OCI-LY3 (cell line): ENCODE data around the gene ANGPTL4.

Source experiments
- H2AFZ ChIP-seq: fragments of 200-600, 300-600 bp; shearing (Covaris generic); 2 replicates; pipeline ENCODE4 v1.6.0; 2014; ENCODE audit warnings: antibody characterized with exemption, low read depth, low read length
- H3K27ac ChIP-seq: fragments of 200-600, 300-600 bp; sonication (generic); 2 replicates; pipeline ENCODE4 v1.5.1; 2014; ENCODE audit warnings: mild to moderate bottlenecking, low read length, moderate library complexity, mixed read lengths
- H3K27me3 ChIP-seq: fragments of 200-600, 300-600 bp; sonication (generic); 2 replicates; pipeline ENCODE4 v1.6.1; 2014; ENCODE audit warnings: low read depth, low read length, mixed read lengths
- H3K36me3 ChIP-seq: fragments of 200-600, 300-600 bp; sonication (generic); replicated peaks from 2 replicates; pipeline ENCODE3; 2014; ENCODE audit warnings: low read depth, low read length, mixed read lengths
- H3K4me1 ChIP-seq: fragments of 300-600, 200-600 bp; sonication (generic); 2 replicates; pipeline ENCODE4 v1.6.1; 2014; ENCODE audit warnings: low read length, mixed read lengths
- H3K4me2 ChIP-seq: fragments of 200-600, 300-600 bp; sonication (generic); 2 replicates; pipeline ENCODE4 v1.6.1; 2014; ENCODE audit warnings: low read length, mixed read lengths
- H3K4me3 ChIP-seq: fragments of 300-600, 200-600 bp; sonication (generic); 2 replicates; pipeline ENCODE4 v1.5.1; 2014; ENCODE audit warnings: antibody characterized with exemption, mild to moderate bottlenecking, low read length, moderate library complexity
- H3K79me2 ChIP-seq: fragments of 300-600, 200-600 bp; shearing (Covaris generic); 2 replicates; pipeline ENCODE4 v1.6.1; 2014; ENCODE audit warnings: mild to moderate bottlenecking, low read length, mixed read lengths
- H3K9ac ChIP-seq: fragments of 300-600, 200-600 bp; shearing (Covaris generic); 2 replicates; pipeline ENCODE4 v1.6.0; 2014; ENCODE audit warnings: mild to moderate bottlenecking, low read length, moderate library complexity
- H3K9me3 ChIP-seq: fragments of 200-600, 300-600 bp; shearing (Covaris generic); 2 replicates; pipeline ENCODE4 v1.6.1; 2014; ENCODE audit warnings: low read length, mixed read lengths; ENCODE audit not compliant: insufficient read depth
- H4K20me1 ChIP-seq: fragments of 200-600, 300-600 bp; sonication (generic); 2 replicates; pipeline ENCODE4 v1.6.1; 2016; ENCODE audit warnings: low read length, mixed read lengths; ENCODE audit not compliant: insufficient read depth
- EZH2phosphoT487 ChIP-seq: fragments of 200-600 bp; shearing (Covaris generic); IDR thresholded peaks from 2 replicates; pipeline ENCODE4 v1.6.1; 2018; ENCODE audit warnings: antibody characterized with exemption, mixed run types, low read depth
- TF ChIP-seq, protein P1 (sequence below): fragments of 200-600, 300-600 bp; sonication (generic); IDR thresholded peaks from 2 replicates; pipeline ENCODE4 v1.5.1; 2014; ENCODE audit warnings: antibody characterized with exemption, low read length, low read depth

The ANGPTL4 gene

DNA sequence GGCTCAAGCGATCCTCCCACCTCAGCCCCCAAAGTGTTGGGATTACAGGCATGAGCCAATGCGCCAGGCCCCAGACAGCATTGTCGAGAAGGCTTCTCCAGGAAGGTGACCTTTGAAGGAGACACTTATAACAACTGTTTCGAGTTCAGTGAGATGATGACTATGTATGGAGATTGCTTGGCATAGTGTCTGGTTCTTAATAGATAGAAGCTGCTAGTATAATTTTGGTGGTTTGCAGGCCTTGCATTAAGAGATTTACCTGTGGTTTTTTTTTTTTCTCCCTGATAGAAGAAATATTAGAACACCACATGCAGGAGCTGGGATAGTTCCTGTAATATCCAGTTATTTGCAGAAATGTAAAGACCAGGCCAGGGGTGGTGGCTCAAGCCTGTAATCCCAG is 52.8 kb downstream of the ANGPTL4 start:
- H3K4me2 ChIP-seq = no peak overlapping the region
- no peaks in the 10 kb centered on the region for H3K27me3 ChIP-seq
- H2AFZ ChIP-seq = no peak overlapping the region
- no peak overlapping the region for H3K9ac ChIP-seq
- no peak overlapping the region for H3K27ac ChIP-seq
- no peaks in the 10 kb centered on the region for H3K9me3 ChIP-seq
- H3K36me3 ChIP-seq = no peaks in the 10 kb centered on the region
- TF ChIP-seq EZH2phosphoT487 = no peak
- TF ChIP-seq, protein P1, sequence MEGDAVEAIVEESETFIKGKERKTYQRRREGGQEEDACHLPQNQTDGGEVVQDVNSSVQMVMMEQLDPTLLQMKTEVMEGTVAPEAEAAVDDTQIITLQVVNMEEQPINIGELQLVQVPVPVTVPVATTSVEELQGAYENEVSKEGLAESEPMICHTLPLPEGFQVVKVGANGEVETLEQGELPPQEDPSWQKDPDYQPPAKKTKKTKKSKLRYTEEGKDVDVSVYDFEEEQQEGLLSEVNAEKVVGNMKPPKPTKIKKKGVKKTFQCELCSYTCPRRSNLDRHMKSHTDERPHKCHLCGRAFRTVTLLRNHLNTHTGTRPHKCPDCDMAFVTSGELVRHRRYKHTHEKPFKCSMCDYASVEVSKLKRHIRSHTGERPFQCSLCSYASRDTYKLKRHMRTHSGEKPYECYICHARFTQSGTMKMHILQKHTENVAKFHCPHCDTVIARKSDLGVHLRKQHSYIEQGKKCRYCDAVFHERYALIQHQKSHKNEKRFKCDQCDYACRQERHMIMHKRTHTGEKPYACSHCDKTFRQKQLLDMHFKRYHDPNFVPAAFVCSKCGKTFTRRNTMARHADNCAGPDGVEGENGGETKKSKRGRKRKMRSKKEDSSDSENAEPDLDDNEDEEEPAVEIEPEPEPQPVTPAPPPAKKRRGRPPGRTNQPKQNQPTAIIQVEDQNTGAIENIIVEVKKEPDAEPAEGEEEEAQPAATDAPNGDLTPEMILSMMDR = no peak
- H3K79me2 ChIP-seq = no peaks in the 10 kb centered on the region
- H3K4me3 ChIP-seq = no peak overlapping the region
- peaks cover 5% of the 10 kb centered on the region for H3K4me1 ChIP-seq
- H4K20me1 ChIP-seq = no peaks in the 10 kb centered on the region

DNA sequence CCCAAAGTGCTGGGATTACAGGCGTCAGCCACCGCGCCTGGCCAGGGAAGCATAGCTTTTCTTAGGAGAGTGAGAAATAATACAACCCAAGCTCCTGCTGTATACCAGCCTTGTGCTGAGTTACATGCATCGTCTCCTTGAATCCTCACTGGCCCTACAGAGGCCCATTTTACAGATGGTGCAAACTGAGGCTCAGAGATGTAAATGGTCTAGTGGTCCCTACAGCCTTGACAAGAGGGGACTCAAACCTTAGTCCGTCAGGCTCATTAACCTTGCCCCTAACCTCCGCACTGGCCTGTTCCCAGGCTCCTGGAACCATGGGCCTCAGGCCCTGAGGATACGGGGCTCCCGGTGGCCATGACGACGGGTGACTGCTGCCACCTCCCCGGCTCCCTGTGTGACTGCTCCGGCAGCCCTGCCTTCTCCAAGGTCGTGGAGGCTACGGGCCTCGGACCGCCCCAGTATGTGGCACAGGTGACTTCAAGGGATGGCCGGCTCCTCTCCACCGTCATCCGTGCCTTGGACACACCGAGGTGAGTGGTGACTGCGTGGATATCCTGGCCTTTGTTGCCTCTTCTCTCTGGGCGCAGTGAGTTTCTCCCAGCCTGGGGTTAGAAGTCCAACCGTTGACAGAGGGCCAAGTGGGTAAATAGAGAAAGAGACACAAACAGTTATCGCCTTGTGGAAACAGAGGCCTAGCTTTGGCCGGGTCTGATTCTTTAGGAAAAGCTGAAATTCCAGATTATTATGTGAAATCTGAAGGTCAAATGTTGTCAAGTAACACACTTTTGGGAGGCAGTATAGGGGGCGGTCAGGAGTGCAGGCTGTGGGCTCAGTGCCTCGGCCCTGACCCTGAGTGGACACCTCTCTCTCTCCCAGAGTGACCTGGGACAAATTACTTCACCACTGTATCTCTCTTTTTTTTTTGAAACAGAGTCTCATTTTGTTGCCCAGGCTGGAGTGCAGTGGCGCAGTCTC is 57.8 kb downstream of the ANGPTL4 start:
- H3K9me3 ChIP-seq = no peaks in the 10 kb centered on the region
- H3K36me3 ChIP-seq = no peaks in the 10 kb centered on the region
- no peak overlapping the region for H3K4me2 ChIP-seq
- H3K4me3 ChIP-seq = no peak overlapping the region
- H3K9ac ChIP-seq = no peak overlapping the region
- H2AFZ ChIP-seq = no peak overlapping the region
- no peak overlapping the region for H3K27ac ChIP-seq
- no peaks in the 10 kb centered on the region for H3K79me2 ChIP-seq
- H3K4me1 ChIP-seq = no peaks in the 10 kb centered on the region
- no peaks in the 10 kb centered on the region for H4K20me1 ChIP-seq
- no peaks in the 10 kb centered on the region for H3K27me3 ChIP-seq
- TF ChIP-seq EZH2phosphoT487 = no peak
- TF ChIP-seq, protein P1 = no peak

DNA sequence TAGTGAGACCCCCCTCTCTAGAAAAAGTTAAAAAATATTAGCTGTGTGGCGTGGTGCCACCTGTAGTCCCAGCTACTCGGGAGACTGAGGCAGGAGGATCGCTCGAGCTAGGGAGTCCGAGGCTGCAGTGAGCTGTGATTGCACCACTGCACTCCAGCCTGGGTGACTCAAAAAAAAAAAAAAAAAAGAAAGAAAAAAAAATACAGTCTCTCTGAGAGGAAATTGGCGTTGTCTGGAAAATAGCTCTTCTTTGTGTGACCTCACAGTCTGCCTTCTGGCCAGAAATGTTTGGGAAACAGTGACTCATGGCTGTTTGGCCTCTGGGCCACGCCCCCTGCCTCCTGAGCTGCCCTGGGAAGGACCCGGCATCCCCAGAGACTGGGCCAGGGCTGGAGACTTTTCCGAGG is 59.9 kb downstream of the ANGPTL4 start:
- no peaks in the 10 kb centered on the region for H3K36me3 ChIP-seq
- no peaks in the 10 kb centered on the region for H3K4me1 ChIP-seq
- no peaks in the 10 kb centered on the region for H3K79me2 ChIP-seq
- no peaks in the 10 kb centered on the region for H3K27me3 ChIP-seq
- no peak overlapping the region for H2AFZ ChIP-seq
- H3K9ac ChIP-seq = no peak overlapping the region
- no peak overlapping the region for H3K4me3 ChIP-seq
- H4K20me1 ChIP-seq = no peaks in the 10 kb centered on the region
- no peak for TF ChIP-seq EZH2phosphoT487
- TF ChIP-seq, protein P1 = no peak
- no peak overlapping the region for H3K27ac ChIP-seq
- H3K9me3 ChIP-seq = no peaks in the 10 kb centered on the region
- H3K4me2 ChIP-seq = no peak overlapping the region
